ENCODE data around the gene CTCFL. TPM values are rescaled to one million over a fixed set of nuclear protein-coding genes. Genes with fewer than 3 reads are reported as not detected.

The CTCFL gene
- total RNA-seq, 2 donors from 2014 or later, result not detected

DNA sequence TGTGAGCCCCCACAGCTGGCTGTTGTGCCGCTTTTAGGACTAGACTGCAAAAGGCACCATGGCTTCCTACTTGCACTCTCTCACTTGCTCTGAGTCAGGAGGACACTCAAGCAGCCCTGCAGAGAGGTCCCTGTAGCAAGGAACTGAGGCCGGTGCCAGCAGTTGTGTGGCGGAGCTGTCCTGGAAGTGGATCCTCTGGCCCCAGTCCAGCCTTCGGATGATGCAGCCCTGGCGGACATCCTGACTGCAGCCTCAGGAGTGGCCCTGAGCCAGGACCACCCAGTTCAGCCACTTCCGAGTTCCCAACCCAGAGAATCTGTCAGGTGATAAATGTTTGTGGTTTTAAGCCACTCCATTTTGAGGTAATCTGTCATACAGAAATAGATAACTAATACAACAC, 17.5 kb downstream of the CTCFL start:
- H3K27ac ChIP-seq, result no peak overlapping the region
- no peak for ATAC-seq
- WGBS, 2 donors, result 71 to 85% methylated on average over 6 of the region's 6 CpGs

DNA sequence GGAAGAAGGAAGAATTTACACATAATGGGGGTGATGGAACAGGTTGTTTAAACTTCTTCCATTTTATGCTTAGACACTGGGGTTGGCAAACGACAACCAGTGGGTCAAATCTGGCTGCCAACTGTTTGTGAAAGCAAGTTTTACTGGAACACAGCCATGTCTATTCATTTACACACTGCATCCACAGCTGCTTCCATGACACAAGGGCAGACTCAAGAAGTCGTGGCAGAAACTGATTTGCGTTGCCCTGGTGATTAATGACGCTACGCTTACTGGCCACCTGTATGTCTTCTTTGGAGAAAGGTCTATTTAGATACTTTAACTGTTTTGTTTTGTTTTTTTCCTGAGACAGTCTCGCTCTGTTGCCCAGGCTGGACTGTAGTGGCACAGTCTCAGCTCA, 19.0 kb downstream of the CTCFL start:
- WGBS, 2 donors, result 53 to 56% methylated on average over 6 of the region's 6 CpGs
- intact Hi-C loops (cut with DNase I), result no loop called here

More for the DNA sequence above, 17.5 kb downstream of the CTCFL start:
- Histone ChIP-seq H3K4me3 (no peak overlapping the region), H3K9me3 (no peaks in the 10 kb centered on the region), H3K27me3 (no peaks in the 10 kb centered on the region), H3K4me1 (no peaks in the 10 kb centered on the region), H3K36me3 (replicated peaks in 1 of 2; ENCODE audit: insufficient read depth in 1 of 2, low read depth in 2 of 2) (no peaks in the 10 kb centered on the region)
- intact Hi-C loops (cut with DNase I), result no loop called here
- TF ChIP-seq, protein P1, sequence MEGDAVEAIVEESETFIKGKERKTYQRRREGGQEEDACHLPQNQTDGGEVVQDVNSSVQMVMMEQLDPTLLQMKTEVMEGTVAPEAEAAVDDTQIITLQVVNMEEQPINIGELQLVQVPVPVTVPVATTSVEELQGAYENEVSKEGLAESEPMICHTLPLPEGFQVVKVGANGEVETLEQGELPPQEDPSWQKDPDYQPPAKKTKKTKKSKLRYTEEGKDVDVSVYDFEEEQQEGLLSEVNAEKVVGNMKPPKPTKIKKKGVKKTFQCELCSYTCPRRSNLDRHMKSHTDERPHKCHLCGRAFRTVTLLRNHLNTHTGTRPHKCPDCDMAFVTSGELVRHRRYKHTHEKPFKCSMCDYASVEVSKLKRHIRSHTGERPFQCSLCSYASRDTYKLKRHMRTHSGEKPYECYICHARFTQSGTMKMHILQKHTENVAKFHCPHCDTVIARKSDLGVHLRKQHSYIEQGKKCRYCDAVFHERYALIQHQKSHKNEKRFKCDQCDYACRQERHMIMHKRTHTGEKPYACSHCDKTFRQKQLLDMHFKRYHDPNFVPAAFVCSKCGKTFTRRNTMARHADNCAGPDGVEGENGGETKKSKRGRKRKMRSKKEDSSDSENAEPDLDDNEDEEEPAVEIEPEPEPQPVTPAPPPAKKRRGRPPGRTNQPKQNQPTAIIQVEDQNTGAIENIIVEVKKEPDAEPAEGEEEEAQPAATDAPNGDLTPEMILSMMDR (IDR thresholded peaks at IDR 0.05), result no peak
- no peak for TF ChIP-seq POLR2A (IDR thresholded peaks at IDR 0.05)
- DNase-seq, result peak in 2 of 4 donors; percentile 19 to 35

DNA sequence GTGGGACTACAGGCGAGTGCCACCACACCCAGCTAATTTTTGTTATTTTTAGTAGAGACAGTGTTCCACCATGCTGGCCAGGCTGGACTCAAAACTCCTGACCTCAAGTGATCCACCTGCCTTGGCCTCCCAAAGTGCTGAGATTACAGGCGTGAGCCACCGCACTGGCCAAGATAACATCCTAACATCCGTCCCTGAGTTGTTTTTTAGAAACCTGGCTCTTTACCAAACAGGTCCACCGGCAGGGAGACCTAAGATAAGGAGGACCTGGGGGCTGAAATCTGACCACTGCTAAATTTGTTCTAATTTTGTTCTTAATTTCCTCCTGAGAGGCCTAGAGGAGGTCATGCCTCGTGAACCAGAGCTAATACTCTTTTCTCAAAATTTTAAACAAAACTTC, 20.5 kb downstream of the CTCFL start:
- no peak overlapping the region for H3K27ac ChIP-seq
- no peaks in the 10 kb centered on the region for H3K4me1 ChIP-seq
- ATAC-seq, result no peak
- WGBS, 2 donors, result 59 to 73% methylated on average over 6 of the region's 6 CpGs
- no peaks in the 10 kb centered on the region for H3K9me3 ChIP-seq
- no peak overlapping the region for H3K4me3 ChIP-seq
- H3K27me3 ChIP-seq, result peaks cover 0 to 4% of the 10 kb centered on the region in 2 donors
- intact Hi-C loops (cut with DNase I), result no loop called here
- no peak for TF ChIP-seq POLR2A (IDR thresholded peaks at IDR 0.05)
- TF ChIP-seq, protein P1 (IDR thresholded peaks at IDR 0.05), result no peak
- no peak for DNase-seq
- H3K36me3 ChIP-seq (replicated peaks in 1 of 2; ENCODE audit: insufficient read depth in 1 of 2, low read depth in 2 of 2), result no peaks in the 10 kb centered on the region

More for the DNA sequence above, 19.0 kb downstream of the CTCFL start:
- no peaks in the 10 kb centered on the region for H3K36me3 ChIP-seq (replicated peaks in 1 of 2; ENCODE audit: insufficient read depth in 1 of 2, low read depth in 2 of 2)
- no peaks in the 10 kb centered on the region for H3K4me1 ChIP-seq
- H3K9me3 ChIP-seq, result no peaks in the 10 kb centered on the region
- DNase-seq (no peak), ATAC-seq (no peak)
- TF ChIP-seq, protein P1 (IDR thresholded peaks at IDR 0.05), result no peak
- TF ChIP-seq POLR2A (IDR thresholded peaks at IDR 0.05), result no peak
- no peak overlapping the region for H3K27ac ChIP-seq
- no peak overlapping the region for H3K4me3 ChIP-seq
- H3K27me3 ChIP-seq, result no peaks in the 10 kb centered on the region

DNA sequence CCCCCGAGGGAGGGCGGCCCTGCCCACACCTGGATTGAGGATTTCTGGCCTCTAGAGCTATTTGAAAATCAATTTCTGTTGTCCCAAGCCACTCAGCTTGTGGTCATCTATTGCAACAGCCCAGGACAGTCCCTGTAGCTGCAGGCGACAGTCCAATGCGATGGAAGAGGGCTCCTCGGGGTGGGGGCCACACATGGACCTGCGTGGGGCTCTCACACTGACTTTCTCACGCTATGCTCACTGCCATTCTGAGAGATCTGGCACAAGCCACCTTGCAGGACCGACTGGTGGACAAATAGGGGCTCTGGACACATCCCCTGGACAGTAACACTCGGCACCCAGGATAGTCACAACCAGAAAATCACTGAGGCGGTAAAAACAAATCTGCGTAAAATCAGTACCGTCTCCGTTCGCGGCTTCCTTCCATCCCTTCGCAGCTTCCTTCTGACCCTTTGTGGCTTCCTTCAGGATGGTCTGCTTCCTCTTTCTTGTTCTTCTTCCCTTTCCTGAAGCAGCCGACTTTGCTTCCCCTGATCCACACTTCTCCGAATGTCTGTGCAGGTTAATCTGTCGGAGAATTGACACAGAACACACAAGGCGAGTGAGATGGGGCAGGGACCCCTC, 21.8 kb downstream of the CTCFL start:
- DNase-seq (peak in 1 of 4 donors; percentile 25), ATAC-seq (no peak)
- no peaks in the 10 kb centered on the region for H3K4me1 ChIP-seq
- no peaks in the 10 kb centered on the region for H3K9me3 ChIP-seq
- no peak overlapping the region for H3K27ac ChIP-seq
- 53 to 63% methylated on average over 20 of the region's 20 CpGs for WGBS, 2 donors
- no peak overlapping the region for H3K4me3 ChIP-seq
- intact Hi-C loops (cut with DNase I), result no loop called here
- TF ChIP-seq POLR2A (IDR thresholded peaks at IDR 0.05), result no peak
- TF ChIP-seq, protein P1 (IDR thresholded peaks at IDR 0.05), result no peak
- no peaks in the 10 kb centered on the region for H3K36me3 ChIP-seq (replicated peaks in 1 of 2; ENCODE audit: insufficient read depth in 1 of 2, low read depth in 2 of 2)
- peaks cover 0 to 4% of the 10 kb centered on the region in 2 donors for H3K27me3 ChIP-seq

DNA sequence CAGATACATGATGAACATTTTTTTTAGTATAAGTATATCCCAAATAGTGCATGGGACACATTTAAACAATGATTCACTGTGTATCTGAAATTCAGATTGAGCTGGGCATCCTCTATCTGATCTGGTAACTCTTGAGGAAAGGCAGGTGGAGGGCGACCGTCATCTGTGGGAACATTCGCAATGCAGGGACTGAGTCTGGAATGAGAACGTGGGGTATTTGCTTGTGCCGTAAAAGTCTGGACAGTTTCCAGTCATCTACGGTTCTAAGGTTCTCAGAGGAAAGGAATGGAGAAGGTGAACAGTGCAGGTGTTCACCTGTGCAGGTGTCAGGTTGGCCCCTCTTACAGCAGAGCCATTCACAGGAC, 22.6 kb downstream of the CTCFL start:
- WGBS, 2 donors, result 62 to 69% methylated on average over 6 of the region's 6 CpGs
- intact Hi-C loops (cut with DNase I), result no loop called here

More for the DNA sequence above, 22.6 kb downstream of the CTCFL start:
- peaks cover 0 to 4% of the 10 kb centered on the region in 2 donors for H3K27me3 ChIP-seq
- H3K36me3 ChIP-seq (replicated peaks in 1 of 2; ENCODE audit: insufficient read depth in 1 of 2, low read depth in 2 of 2), result no peaks in the 10 kb centered on the region
- no peak for TF ChIP-seq POLR2A (IDR thresholded peaks at IDR 0.05)
- TF ChIP-seq, protein P1 (IDR thresholded peaks at IDR 0.05), result no peak
- no peaks in the 10 kb centered on the region for H3K9me3 ChIP-seq
- no peaks in the 10 kb centered on the region for H3K4me1 ChIP-seq
- H3K27ac ChIP-seq, result no peak overlapping the region
- no peak for ATAC-seq
- no peak for DNase-seq
- H3K4me3 ChIP-seq, result no peak overlapping the region
